AML-193 (cell line): ENCODE results near the gene PTPRM.

Experiments
- DNase-seq, 2 experiments: peaks; one replicate each; lab custom pipeline; 2025; lab: John Stamatoyannopoulos, UW

Gene PTPRM

DNA sequence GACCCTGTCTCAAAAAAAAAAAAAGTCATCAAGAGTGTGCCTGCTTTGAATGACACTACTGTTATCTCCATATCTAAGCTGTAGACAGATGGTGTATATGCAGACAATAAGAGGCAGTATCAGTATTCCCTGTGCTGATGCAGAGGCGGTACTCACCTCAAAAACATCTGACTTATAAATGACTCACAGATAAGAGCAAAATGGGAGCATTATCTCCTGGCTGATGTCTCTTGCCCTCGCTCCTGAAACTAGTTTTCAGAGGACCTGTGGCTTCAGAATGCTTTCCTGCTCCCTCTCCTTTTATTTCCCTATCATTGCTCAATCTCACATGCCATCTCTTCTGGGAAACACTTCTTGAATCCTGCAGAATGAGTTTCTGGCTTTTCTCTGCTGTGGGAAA is 289.6 kb downstream of the PTPRM start:
- DNase-seq = no peak

DNA sequence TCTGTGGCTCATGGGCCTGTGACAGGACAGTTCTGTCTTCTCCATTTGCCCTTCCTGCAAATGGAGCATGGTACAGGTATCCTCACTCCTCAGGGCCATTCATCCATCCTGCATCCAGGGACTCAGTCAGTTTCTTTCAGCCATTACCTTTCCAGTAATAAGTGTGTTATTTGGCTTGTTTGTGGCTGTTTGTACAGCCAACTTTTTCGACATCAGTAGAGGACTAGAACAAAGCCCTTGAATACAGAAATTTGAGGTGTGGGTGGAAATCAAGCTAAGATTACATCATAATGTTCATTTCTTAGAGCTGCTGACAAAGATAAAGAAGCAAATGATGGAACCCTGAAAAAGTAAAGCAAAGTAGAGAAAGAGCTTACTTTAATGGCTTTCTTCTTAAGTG is 290.4 kb downstream of the PTPRM start:
- DNase-seq = no peak

DNA sequence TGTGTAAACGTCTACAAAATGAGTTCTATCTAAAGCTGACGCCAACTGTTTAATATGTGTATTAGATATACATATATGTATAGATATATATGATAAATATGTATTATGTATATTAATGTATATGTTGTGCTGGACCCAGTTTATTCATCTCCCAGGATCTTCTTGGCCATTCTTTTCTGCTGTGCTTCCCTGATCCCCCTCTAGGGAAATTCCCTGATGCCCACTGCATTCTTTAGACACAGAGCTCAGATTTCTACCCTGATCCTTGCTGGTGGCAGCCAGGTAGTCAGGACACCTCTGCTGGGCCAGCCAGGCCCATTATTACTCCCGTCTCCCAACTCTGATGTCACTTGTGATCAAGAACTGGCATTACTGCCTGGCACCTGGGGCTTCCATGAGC is 292.0 kb downstream of the PTPRM start:
- no peak for DNase-seq

DNA sequence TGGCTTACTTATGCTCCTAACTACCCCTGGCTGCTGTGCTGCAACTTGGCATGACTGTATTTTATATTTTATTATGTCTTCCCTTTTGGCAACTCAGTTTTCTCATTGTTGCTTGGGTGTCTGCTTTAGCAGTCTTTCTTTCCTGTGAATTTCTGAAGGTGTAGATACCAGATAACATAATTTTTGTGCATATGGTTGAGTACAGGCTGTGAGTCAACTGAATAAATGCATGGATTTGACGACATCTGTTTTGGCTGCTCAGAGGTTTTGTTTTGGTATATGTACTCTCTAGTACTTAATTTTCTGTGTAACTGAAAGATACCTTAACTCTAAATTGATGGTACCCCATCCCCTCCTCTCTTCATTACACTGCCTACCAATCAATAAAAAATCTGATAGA is 303.1 kb downstream of the PTPRM start:
- DNase-seq = no peak

DNA sequence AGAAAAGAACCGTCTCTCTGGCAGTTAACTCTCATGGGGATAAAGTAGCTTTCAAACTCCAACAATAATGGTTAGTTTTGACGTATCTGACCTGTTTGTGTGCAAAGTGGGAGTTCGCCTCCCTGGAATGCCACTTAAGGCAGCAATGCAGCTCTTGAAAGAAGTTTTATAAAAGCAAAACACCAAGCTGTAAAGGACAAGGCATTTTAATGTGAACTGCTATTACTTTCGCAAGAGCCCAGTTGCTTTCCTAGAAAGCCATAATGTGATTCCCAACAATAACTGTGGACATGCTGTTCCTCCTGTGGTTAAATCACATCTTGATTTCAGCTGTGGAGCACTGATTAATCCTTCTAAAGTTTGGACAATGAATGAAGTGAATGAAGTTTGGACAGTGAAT is 303.7 kb downstream of the PTPRM start:
- DNase-seq = no peak

DNA sequence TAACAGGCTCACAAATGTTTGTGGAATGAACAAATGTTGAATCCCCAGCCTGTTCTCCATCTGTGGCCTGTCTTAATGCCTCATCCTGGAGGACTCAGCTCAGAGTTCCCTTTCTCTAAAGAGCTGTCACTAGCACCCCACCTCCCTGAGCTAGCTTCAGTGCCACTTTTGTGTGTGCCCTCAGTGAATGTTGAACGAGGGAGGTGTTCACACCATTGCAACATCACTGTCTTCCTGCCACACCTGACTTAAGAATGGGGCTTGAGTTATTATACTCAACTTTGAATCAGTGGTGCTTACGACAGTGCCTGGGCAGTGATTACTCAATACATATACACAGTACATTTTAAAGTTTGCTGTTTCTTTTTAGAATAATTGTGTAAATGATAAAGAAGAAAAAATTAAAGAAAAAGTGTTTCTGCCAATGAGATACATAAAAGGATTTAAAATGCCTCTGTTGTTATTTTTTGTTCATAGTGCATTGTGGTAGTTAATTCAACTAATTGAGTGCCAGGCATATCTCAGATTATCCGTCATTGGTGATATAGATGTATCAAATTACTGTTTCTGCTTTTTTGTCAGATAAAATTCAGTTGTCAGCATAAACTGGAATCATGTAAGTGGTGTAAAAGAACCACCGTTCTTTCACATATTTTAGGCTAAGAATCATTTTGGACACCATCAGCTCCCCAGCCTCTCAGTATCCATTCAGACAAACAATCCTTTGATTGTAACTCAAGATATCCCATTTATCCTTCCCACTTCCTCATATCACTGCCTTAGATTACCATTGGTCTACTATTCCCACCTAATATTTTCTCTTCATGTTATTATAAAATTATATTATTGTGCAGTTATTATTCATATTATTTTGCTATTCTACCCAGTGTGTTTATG is 304.7 kb downstream of the PTPRM start:
- no peak for DNase-seq

DNA sequence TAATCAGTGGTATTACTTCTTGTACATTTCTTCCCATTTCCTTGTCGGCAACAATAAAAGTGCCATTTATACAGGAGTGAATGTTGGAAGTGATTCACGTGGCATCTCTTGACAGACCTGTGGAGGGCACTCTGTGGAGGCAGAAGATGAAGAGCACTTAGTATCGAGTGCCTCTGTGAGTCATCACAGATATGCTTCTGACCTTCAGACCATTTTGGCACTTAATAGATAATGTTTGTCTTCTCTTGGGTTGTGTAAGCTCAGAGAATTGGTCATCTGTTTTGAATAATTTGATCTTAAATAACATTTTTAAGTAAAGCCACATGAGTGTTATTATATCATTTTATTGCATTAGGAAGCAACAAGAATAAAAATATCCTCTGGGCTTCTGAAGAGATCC is 305.5 kb downstream of the PTPRM start:
- no peak for DNase-seq

DNA sequence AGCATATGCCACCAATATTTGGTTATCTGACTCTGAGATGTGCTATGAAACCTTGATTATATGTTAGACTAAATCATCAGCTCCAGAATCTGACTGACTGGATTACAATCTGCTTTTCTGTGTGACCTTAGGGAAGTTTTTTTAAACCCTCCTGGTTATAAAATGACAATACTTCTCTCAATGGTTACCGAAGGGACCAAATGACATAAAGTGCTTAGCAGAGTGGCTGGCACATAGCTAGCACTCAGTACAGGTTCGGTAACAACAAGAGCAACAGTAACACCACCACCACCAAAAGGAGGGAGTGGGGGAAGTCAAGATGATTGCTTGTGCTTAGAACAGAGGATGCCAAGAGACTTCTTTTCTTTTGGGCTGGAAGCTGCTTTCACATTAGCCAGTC is 306.2 kb downstream of the PTPRM start:
- DNase-seq = no peak

DNA sequence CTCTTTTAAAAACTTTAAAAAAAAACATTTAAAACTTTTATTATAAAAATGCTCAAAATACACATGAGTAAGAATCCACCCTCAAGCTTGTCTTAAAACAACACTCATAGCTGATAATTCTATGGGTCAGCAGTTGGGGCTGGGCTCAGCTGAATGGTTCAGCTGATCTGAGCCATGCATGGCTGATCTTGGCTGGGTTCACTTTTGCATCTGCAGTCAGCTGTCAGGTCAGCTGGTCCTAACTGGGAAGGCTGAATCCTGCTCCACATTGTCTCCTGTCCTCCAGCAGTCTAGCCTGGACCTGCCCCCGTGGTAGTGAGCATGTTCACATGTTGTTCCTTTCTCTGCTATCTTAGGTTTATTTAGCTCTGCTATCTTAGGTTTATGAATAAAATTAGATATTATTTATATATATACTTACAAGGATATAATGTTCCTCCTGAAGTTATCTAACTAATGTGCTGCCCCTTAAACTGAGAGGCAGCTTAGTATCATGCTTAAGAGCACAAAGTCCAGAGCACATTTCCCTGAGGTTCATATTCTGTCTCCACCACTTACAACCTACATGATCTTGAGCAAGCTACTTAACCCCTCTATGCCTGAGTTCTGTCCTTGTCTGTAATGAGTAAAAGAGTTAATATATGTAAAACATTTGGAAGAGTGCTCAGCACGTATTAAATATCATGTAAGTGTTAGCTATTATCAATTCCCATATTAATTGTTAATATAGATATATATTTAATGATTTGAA is 309.4 kb downstream of the PTPRM start:
- no peak for DNase-seq

DNA sequence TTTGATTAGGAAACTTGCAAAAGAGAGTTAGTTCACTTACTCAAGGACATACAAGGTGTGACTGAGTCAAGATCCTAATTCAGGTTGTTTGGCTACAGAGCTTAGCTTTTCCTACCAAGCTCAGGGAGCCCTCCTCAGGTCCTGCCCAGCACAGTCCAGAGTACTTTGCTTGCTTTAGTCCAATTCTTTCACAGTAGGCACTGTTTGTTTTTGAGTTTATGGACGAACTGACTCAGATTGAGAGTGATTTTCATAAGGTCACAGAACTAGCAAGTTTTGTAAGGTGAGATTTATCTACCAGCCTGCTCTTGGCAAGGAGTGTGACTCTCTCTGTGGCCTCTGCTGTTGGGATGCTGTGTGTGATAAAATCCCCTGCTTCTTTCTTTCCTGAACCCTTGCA is 310.5 kb downstream of the PTPRM start:
- no peak for DNase-seq

DNA sequence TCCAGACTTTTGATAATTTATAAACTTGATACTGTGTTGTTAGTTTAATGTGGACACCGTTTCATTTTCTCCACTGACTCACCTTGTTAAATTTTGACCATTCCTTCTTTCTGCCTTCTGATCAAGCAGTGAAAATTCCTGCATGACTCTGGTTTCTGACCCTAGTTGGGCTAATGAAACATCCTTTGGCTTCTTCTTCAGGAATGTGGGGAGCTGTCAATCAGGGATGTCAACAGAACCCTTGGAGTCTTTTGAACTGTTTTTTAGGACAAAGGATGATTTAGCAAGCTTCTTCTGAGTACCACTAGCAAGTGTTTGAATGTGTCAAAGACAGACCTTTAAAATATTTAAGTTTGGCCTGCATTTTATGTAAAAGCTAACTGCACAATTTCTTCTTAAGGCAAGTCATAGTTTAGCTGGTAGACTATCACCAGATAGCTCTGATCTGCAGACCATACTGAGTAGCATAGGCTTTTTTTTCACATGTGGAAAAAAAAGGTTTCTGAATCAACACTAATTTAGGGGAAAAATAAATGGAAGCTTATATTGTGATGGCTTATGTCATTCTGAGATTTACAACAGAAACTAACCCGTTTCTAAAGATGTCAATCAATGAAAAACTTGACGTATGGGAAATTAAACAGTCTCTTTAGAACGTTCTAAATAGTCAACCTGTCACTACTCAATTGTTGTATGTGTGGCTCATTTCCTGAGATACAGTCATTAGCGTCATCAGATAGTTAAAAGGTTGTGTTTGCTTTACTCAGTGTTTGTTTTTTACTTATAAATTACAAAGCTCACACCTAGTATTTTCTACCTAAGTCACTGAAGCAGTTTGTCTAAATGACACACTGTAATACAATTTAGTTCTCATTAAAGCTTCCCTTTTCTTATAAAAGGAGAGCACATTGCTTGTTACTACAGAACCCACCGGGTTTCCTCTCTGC is 311.4 kb downstream of the PTPRM start:
- DNase-seq = no peak

DNA sequence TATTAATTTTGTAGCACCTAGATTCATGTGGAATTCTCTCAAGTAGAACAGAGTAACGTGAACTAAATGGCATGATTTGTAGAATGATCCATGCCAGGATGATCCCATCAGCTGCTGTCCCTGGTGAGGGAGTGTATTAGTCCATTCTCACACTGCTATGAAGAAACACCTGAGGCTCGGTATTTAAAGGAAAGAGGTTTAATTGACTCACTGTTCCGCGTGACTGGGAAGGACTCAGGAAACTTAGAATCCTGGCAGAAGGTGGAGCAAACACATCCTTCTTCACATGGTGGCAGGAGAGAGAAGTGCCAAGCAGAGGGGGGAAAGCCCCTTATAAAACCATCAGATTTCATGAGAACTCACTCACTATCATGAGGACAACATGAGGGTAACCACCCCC is 312.6 kb downstream of the PTPRM start:
- no peak for DNase-seq

DNA sequence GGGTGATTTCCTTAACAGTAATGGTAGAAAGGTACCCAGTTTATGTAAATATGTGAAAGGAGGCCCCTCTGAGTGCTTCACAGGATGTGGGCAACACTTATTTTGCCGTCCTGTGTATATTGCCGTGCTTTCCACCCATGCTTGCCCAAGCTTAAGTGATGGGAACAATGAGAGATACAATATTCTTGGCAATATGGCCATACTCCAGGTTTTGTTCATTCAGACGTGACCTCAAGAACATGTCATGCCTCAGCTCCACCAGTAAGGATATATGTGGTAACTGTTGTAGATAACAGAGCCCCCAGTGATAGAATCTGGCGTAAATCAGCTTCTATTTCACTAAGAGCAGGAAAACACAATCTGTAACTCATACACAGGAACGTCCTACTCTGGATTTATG is 318.7 kb downstream of the PTPRM start:
- DNase-seq = no peak

DNA sequence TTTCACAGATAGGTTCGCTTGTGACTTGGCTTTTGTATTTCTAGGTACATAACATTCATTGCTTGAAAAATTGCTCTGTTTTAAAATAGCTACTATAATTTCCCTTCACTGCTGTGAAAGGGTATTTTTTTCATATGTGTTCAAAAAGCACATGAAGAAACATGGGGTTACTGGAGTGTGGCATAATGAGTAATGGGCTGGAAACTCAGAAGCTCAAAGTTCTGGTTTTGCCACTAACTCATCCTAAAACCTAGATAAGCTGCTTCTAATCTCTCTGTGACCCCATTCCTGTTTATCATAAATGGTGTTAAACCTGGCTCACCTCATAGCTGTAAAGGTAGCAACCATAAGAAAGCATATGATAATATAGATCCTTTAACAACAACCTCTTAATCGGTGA is 319.3 kb downstream of the PTPRM start:
- no peak for DNase-seq

DNA sequence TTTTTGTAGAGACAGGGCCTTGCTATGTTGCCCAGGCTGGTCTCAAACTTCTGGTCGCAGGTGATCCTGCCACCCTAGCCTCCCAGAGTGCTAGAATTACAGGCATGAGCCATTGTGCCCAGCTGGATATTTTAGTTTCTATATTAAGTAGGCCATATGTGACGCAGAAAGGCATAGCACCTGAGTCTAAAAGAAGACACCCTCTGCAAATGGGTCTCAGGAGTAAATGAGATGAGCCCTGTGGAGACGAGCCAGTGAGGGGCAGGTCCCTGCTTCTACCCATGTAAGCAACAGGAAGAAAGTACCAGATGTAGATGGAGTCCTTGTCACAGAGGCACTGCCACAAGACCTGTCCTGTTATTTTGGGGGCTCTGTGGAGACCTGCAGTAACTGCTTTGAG is 322.4 kb downstream of the PTPRM start:
- no peak for DNase-seq

DNA sequence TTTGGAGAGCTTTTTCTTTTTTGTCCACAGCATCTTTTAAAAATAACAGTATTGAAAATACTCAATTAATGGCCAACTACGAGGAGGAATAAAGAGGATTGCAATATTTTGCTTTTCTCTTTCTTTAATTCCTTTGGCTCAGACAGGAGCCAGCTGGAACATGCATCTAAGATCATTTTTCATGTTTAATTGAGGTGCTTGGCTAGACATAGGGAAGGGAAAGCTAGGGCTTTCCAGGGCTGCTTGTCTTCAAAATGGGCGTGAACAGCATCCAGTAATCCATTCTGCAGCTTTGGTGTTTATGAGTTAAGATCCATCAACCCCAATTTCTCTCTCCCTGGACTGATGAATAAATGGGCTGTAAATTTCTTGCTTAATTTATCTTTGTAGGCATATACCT is 323.0 kb downstream of the PTPRM start:
- DNase-seq = no peak

DNA sequence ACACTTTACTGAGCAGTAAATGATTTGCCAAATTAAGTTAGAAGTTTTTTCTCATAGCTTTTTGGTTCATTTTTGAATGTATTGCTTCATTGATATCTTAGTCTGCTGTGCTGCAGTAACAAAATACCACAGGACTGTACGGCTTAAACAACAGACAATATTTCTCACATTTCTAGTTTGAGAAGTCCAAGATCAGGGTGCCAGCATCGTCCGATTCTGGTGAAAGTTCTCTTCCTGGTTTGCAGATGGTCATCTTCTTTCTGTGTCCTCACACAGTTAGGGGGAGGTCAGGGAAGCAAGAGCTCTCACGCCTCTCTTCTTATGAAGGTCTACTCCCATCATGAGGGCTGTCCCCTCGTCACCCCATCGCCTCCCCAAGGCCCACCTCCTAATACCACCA is 325.4 kb downstream of the PTPRM start:
- DNase-seq = no peak

DNA sequence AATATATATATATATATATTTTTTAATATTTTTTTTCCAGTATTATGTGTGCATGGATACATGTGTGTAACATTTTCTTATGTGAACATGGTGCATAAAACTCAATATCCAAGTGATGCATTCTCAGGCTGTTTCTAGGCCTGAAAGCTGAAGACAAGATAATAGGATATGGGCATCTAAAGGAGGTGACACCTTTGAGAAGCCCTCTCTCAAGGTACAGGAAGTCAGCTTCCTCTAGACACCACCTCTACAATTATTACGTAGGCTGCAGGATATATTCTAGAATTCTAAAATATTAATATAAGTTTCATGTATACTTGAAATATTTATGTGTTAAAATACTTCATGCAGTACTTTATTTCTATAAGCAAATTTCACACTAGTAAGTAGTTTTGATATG is 327.5 kb downstream of the PTPRM start:
- DNase-seq = no peak

DNA sequence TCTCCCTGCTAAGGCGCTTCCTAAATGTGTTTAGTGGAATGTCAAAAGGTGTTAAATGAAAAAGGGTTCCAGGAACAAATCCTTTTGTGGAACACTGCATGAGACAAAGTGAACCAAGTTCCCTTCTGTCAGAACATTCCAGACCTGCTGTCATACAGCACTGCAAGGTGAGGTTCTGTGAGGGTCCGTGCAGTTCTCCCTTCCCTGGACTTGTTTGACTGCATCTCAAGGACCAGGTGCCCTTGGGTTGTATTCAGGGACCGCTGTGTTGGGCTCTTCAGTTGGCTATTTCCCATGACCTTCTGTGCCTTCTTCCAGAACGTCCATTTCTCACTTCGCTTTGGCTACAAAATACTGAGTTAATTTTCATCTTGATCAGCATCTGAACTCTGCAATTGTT is 328.2 kb downstream of the PTPRM start:
- DNase-seq = no peak

DNA sequence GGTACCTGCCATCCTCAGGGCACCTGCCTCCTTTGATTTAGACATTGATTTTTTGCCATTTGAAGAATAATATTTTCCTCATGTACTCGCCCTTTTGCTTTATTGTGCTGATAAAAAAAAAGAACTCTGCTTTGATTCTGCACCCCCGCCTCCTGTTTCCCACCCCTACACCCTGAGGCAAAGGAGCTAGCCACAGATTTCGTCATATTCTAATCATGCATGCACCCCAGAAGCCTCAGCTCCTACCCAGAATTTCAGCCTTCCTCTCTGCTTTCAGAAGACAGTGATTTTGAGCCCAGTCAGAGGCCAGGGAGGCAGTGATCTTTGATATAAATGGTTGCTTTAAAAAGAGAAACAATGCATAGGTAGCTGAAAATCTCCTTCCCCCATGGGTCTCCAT is 329.0 kb downstream of the PTPRM start:
- no peak for DNase-seq

DNA sequence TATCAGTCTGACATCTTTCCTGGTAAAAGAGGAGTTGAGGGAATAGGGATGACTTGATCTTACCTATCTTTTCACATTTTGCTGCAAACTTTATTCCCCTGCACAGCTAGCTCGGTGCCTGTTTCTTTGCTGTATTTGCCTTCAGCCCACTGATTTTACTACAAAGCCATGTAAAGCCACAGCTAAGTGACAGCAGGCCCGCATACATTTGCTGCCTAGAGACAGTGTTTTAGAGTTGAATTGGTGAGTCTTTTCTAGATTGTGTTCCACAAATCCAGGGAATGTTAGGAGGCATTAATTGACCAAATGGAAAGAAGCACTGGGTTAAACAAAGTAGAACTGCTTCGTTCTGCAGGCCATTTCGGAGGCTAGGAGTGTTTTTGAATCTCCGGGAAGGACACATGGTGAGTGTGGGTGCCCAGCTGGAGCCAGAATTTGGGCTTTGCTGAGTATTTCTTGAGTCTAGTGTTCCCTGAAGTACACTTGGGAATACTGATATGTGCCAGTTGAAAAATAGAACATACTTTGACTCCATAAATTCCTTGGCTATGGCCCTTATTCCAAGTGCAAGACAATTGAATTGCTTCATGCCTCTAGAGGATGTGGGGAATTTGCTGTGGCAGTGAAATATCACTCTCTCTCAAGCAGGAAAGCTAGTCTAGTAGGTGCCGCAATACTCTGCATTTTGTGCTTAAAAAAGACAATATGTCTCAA is 329.8 kb downstream of the PTPRM start:
- no peak for DNase-seq

DNA sequence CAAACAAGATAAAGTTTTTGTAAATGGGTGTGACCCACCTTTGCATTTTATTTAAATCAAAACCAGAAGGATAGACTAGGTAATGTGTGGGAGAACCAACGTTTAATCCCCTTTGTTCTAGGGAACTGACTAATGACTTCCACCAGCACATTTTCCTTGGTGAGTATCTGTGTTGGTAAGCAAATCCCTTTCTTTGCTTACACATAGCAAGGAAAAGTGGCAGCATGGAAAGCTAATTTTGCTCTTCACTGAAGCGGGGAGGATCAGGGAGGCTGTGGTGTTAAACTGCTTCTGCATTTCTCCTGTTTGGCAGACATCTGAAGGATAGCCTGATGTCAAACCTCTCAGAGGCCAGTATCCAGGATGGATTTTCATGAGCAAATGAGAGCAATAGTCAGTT is 331.1 kb downstream of the PTPRM start:
- DNase-seq = no peak
